ENCODE data around the gene ENTR1.
A peak's percentile ranks its signal among the peaks of the same experiment; 100 is the strongest.
"Not testable (repeated sequence)": the region's sequence is repeated elsewhere in the genome, so short reads cannot be mapped to it uniquely, and the experiment has no call there.

Gene ENTR1

GRCh38 chr9:136437839-136438547 is 27.6 kb upstream of the ENTR1 start:
- peak; percentile 38 for DNase-seq

GRCh38 chr9:136437430-136437829 is 27.0 kb upstream of the ENTR1 start:
- no peak for DNase-seq

- DNase-seq: no peak
Measured at GRCh38 chr9:136436055-136436634, 25.7 kb upstream of the ENTR1 start.

DNA sequence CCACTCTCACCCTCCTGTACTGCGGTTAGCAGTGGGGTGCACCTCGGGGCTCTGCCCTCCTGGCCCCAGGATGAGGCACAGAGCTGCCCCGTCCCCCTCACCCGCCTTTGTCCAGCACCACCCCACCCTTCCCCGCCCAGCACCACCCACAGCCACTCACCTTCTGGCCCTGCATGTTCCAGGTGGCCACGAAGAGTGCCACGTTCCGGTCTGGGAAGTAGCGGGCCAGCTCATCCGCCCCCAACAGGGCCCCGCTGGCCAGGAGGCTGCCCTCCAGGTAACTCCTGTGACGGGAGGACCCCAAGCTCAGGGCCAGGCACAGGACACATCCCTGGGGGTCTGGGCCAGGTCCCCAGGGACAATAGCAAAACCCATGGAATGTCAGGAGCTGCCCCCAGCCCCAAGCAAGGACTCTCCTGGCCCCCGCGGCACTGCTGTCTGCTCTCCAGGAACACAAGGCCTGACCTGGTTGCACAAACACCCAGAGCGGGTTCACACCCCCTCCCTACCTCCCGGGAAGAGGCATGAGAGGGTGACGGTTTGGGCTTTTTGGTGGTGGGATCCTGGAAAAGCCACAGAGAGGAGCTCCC is 24.3 kb upstream of the ENTR1 start:
- no peak for DNase-seq

GRCh38 chr9:136433849-136434579 is 23.6 kb upstream of the ENTR1 start:
- DNase-seq: no peak

- no peak for DNase-seq
Measured at GRCh38 chr9:136433043-136433715, 22.8 kb upstream of the ENTR1 start.

GRCh38 chr9:136432591-136432990 is 22.2 kb upstream of the ENTR1 start:
- DNase-seq: no peak

DNA sequence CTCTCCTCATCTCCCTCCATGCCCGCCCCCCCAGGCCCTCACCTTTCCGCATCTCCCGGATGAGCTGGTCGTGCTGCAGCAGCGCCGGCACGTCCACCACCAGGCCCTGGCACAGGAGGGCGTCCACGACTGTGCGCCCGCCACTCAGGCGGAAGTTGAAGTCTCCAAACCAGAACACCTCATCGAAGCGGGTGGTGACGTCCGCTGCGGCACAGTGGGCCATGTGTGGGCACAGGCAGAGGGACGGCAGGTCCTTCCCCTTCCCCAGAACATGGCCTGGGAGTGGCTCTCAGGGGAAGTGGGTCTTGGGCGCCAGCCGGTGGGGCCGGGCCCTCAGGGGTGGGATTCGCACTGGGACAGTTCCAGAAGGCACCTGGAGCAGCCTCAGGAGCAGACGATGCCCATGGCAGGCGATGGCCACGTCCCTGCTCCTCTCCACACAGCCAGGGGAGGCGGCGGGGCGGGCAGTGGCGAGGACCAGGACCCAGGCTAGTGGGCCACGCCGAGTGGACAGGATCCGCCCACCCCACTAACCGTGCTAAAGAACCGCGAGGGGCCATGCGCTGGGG is 21.5 kb upstream of the ENTR1 start:
- no peak for DNase-seq

DNA sequence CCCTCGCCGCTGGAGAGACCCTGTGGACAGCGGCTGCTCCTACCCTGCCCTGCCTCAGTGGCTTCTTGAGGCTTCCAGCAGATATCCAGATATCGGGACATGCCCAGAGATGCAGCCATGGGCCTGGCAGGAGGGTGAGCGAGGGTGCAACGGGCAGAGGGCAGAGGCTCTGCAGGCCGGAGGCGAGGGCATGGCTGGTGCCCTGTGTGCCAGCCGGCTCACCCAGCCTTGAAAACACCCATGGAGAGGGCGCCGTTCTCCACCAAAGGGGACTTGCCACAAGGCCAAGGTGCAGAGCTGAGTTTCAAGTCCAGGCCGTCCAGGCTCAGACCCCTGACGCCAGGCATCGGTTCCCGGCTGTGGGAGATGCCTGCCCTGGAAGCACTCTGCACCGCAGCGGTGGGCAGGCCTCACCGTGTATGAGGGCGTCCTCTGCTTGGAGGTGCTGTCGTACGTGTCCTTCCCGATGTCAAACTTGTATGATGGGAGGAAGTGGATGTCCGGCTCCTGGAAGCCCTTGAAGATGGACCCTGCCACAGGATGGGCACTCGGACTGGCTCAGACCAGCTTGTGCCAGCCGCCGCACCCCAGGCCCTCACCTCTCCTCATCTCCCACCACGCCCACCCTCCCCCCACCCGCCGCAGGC is 20.3 kb upstream of the ENTR1 start:
- DNase-seq: no peak

- DNase-seq: no peak
Measured at GRCh38 chr9:136429683-136430491, 19.5 kb upstream of the ENTR1 start.

GRCh38 chr9:136429075-136429628 is 18.7 kb upstream of the ENTR1 start:
- DNase-seq: no peak

GRCh38 chr9:136426787-136427186 is 16.4 kb upstream of the ENTR1 start:
- no peak for DNase-seq

- DNase-seq: not testable (repeated sequence)
Measured at GRCh38 chr9:136425367-136425766, 15.0 kb upstream of the ENTR1 start.

DNA sequence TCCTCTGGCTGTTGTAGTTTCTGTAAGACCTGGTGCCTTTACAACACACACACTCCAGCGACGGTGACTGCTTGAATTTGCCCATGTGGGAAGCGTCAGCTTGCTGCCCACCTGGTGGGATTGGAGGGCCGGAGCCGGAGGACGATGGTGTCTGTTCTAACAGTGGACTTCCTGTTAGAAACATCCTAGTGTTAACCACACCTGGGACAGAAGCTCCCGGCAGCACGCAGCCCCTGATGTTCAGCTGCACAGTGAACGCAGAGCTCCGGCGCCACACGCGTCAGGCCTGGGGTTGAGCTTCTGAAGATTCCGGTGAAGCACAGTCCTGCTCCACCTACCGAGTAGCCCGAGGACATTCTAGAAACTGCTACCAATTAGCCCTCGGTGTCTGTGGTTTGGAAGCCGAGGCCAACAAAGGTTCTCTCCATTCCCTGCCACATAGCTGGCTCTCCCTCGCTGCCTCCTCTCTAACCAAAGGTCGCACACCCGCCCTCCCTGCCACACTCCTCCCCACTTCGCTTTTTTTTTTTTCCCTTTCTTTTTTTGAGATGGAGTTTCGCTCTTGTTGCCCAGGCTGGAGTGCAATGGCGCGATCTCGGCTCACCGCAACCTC is 14.4 kb upstream of the ENTR1 start:
- no peak for DNase-seq

GRCh38 chr9:136423432-136424146 is 13.2 kb upstream of the ENTR1 start:
- DNase-seq: no peak

GRCh38 chr9:136422876-136423275 is 12.5 kb upstream of the ENTR1 start:
- no peak for DNase-seq

GRCh38 chr9:136421791-136422190 is 11.4 kb upstream of the ENTR1 start:
- DNase-seq: no peak

DNA sequence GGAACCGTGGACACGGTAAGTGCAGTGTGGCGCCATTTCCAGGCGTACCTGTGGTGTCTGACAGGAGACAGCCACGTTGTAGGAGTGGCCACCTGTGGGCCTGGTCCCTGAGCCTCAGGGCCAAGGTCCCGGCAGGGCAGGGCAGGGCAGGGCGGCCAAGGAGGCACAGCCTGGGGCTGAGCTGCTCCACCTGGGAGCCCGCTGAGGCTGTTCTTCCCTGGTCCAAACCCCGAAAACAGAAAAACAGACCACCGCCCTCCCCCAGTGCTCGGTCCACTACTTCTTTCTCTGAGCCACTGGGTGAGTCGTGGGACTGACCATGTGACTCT is 8.6 kb upstream of the ENTR1 start:
- no peak for DNase-seq

DNA sequence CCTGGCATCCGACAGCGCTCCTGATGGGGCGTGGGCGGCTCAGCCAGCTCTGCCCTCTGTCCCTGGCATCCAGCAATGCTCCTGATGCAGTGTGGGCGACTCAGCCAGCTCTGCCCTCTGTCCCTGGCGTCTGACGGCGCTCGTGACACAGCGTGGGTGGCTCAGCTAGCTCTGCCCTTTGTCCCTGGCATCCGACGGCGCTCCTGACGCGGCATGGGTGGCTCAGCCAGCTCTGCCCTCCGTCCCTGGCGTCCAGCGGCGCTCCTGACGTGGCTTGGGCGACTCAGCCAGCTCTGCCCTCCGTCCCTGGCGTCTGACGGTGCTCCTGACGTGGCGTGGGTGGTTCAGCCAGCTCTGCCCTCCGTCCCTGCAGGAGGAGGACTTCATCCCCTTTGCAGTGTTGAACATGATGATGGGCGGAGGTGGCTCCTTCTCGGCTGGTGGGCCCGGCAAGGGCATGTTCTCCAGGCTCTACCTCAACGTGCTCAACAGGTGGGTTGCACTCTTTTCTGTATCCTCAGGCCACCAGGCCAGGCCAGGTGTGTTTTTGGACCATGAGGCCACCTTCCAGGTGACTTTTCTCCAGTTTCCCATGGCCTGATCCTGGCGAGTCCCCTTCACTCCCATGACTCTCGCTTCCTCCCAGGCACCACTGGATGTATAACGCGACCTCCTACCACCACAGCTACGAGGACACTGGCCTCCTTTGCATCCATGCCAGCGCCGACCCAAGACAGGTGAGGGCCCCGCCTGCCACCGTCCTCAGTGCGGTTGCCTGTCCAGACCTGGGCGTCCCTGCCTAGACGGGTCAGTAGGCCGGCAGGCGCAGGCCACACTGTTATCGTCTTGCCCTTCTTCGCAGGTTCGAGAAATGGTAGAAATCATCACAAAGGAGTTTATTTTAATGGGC is 8.0 kb upstream of the ENTR1 start:
- no peak for DNase-seq
